ENCODE measurements around the gene CNNM2. TPM values are rescaled to one million over a fixed set of nuclear protein-coding genes. Genes with fewer than 3 reads are reported as not detected.

Gene CNNM2
- total and polyA plus RNA-seq, 2 donors (not counting 1 experiment from before 2014, with no cell fraction given), result 6.6 to 21.6 TPM

- Mint-ChIP-seq H3K27me3 (no peaks in the 10 kb centered on the region), H3K4me3 (no peak overlapping the region), H3K9me3 (ENCODE audit: insufficient read depth) (no peaks in the 10 kb centered on the region), H3K27ac (no peak overlapping the region), H3K4me1 (peaks cover 2% of the 10 kb centered on the region)
- no peak overlapping the region for H3K9ac ChIP-seq (ENCODE audit: low read length)
- peaks cover 5 to 13% of the 10 kb centered on the region in 2 experiments for H3K36me3 ChIP-seq (replicated peaks in 1 of 2; ENCODE audit: control extremely low read depth in 1 of 2, control insufficient read depth in 1 of 2, extremely low read depth in 1 of 2, insufficient read depth in 2 of 2, low read length in 1 of 2)
- intact Hi-C loops (cut with micrococcal nuclease), result no loop called here
- no peak overlapping the region for H3K4me3 ChIP-seq (ENCODE audit: control extremely low read depth in 1 of 5, extremely low read depth in 1 of 5, insufficient read depth in 1 of 5, low read depth in 2 of 5, low read length in 4 of 5)
- 100% methylated on average over 2 of the region's 2 CpGs for WGBS (ENCODE audit: insufficient coverage)
- POLR2A ChIA-PET, result no interaction called here
- H3K79me2 ChIP-seq (ENCODE audit: control insufficient read depth, insufficient read depth, low read length), result peaks cover 8% of the 10 kb centered on the region
- no peaks in the 10 kb centered on the region for H4K20me1 ChIP-seq (ENCODE audit: control insufficient read depth, insufficient read depth, low read length, poor library complexity, severe bottlenecking)
- H3K4me1 ChIP-seq (ENCODE audit: control insufficient read depth in 2 of 2, insufficient read depth in 2 of 2, low read length in 2 of 2), result no peaks in the 10 kb centered on the region
- no peaks in the 10 kb centered on the region for H3K9me3 ChIP-seq (ENCODE audit: control extremely low read depth in 1 of 3, control insufficient read depth in 2 of 3, insufficient read depth in 1 of 3, low read length in 2 of 3)
- CTCF ChIA-PET, result no interaction called here
- H3K27ac ChIP-seq (ENCODE audit: low read length in 2 of 2), result no peak overlapping the region
- no peaks in the 10 kb centered on the region for H3K27me3 ChIP-seq (replicated peaks in 1 of 4; ENCODE audit: control extremely low read depth in 1 of 4, control insufficient read depth in 3 of 4, insufficient read depth in 4 of 4, low read length in 3 of 4)
- no peak for DNase-seq
- TF ChIP-seq EZH2 (IDR thresholded peaks at IDR 0.05; ENCODE audit: borderline replicate concordance, insufficient read depth, low read depth, low read length, poor library complexity, severe bottlenecking) (no peak), CTCF (IDR thresholded peaks at IDR 0.05) (no peak)
- no peak overlapping the region for H2AFZ ChIP-seq (ENCODE audit: insufficient read depth, low read depth, low read length, poor library complexity, severe bottlenecking)
- no peak for ATAC-seq (ENCODE audit: low read depth)
- no peak overlapping the region for H3K4me2 ChIP-seq (replicated peaks; ENCODE audit: low read depth, low read length, poor library complexity, severe bottlenecking)
Observed at GRCh38 chr10:103109821-103110220, 191.7 kb downstream of the CNNM2 start.

GRCh38 chr10:103110407-103110806 lies 192.3 kb downstream of the CNNM2 start:
- H3K4me1 Mint-ChIP-seq, result peaks cover 2% of the 10 kb centered on the region
- ATAC-seq (ENCODE audit: low read depth), result no peak
- H3K27me3 Mint-ChIP-seq, result no peaks in the 10 kb centered on the region
- Histone ChIP-seq H3K79me2 (ENCODE audit: control insufficient read depth, insufficient read depth, low read length) (peaks cover 11% of the 10 kb centered on the region), H3K27ac (ENCODE audit: low read length in 2 of 2) (no peak overlapping the region), H4K20me1 (ENCODE audit: control insufficient read depth, insufficient read depth, low read length, poor library complexity, severe bottlenecking) (no peaks in the 10 kb centered on the region), H3K4me2 (replicated peaks; ENCODE audit: low read depth, low read length, poor library complexity, severe bottlenecking) (no peak overlapping the region), H3K9me3 (ENCODE audit: control extremely low read depth in 1 of 3, control insufficient read depth in 2 of 3, insufficient read depth in 1 of 3, low read length in 2 of 3) (no peaks in the 10 kb centered on the region), H3K36me3 (replicated peaks in 1 of 2; ENCODE audit: control extremely low read depth in 1 of 2, control insufficient read depth in 1 of 2, extremely low read depth in 1 of 2, insufficient read depth in 2 of 2, low read length in 1 of 2) (peaks cover 5 to 13% of the 10 kb centered on the region in 2 experiments), H3K4me3 (ENCODE audit: control extremely low read depth in 1 of 5, extremely low read depth in 1 of 5, insufficient read depth in 1 of 5, low read depth in 2 of 5, low read length in 4 of 5) (no peak overlapping the region), H3K4me1 (ENCODE audit: control insufficient read depth in 2 of 2, insufficient read depth in 2 of 2, low read length in 2 of 2) (no peaks in the 10 kb centered on the region), H3K27me3 (replicated peaks in 1 of 4; ENCODE audit: control extremely low read depth in 1 of 4, control insufficient read depth in 3 of 4, insufficient read depth in 4 of 4, low read length in 3 of 4) (no peaks in the 10 kb centered on the region), H2AFZ (ENCODE audit: insufficient read depth, low read depth, low read length, poor library complexity, severe bottlenecking) (no peak overlapping the region), H3K9ac (ENCODE audit: low read length) (no peak overlapping the region)
- DNase-seq, result no peak
- H3K9me3 Mint-ChIP-seq (ENCODE audit: insufficient read depth), result no peaks in the 10 kb centered on the region
- intact Hi-C loops (cut with micrococcal nuclease), result no loop called here
- POLR2A ChIA-PET, result no interaction called here
- CTCF ChIA-PET, result no interaction called here
- no peak overlapping the region for H3K4me3 Mint-ChIP-seq
- no peak for TF ChIP-seq CTCF (IDR thresholded peaks at IDR 0.05)
- no peak for TF ChIP-seq EZH2 (IDR thresholded peaks at IDR 0.05; ENCODE audit: borderline replicate concordance, insufficient read depth, low read depth, low read length, poor library complexity, severe bottlenecking)
- no peak overlapping the region for H3K27ac Mint-ChIP-seq
